GM21526 (cell line): Measurements from ENCODE around the gene PHPT1.

Experiments
- ATAC-seq: cut with Tn5 transposase; IDR thresholded peaks from one replicate; pipeline ENCODE4 v1.9.1; 2021; ENCODE audit warnings: moderate library complexity; ENCODE audit not compliant: unreplicated experiment, low FRiP score

The PHPT1 gene

DNA sequence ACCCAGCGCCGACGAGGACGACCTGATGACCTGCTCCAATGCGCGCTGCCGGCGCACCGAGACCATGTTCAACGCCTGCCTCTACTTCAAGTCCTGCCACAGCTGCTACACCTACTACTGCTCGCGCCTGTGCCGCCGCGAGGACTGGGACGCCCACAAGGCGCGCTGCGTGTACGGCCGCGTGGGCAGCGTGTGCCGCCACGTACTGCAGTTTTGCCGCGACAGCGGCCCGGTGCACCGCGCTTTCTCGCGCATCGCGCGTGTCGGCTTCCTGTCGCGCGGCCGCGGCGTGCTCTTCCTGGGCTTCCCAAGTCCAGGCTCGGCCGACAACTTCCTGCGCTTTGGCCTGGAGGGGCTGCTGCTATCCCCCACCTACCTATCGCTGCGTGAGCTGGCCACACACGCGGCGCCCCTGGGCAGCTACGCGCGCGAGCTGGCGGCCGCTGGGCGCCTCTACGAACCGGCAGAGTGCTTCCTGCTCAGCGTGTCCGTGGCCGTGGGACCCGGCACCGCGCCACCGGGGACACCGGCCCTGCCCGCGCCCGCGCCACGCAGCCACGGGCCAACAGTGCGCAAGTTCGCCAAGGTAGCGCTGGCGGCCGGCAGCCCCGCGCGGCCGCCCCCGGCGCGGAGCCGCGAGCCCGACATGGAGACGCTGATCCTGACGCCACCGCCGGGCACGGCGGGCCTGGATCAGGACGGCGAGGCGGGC is 2.7 kb upstream of the PHPT1 start:
- ATAC-seq: no peak

DNA sequence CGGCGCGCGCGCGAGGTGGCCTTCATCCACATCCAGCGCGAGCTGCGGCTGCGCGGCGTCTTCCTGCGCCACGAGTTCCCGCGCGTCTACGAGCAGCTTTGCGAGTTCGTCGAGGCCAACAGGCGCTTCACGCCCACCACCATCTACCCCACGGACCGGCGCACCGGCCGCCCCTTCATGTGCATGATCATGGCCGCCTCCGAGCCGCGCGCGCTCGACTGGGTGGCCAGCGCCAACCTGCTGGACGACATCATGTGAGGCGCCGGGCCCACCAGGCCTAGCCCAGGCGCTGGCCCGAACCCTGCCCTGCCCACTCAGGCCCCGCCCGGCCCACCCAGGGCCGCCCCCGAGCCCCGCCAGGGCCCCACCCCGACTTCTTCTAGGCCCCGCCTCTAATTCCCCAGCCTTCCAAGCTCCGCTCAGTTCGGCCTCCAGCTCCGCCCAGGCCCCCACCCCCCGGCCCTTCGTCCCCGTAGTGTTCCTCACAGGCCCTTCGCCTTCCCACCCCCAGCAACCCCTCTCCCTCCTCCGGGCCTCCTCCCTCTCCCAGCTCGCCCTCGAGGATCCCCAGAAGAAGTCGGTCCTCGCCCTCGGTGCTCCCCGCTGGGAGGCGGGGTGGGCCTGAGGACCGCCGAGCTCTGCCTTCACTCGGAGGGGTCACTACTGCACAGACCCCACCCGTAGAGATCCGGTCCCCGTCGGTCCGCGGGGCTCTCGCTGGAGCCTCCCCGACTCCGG is 2.0 kb upstream of the PHPT1 start:
- ATAC-seq: no peak

DNA sequence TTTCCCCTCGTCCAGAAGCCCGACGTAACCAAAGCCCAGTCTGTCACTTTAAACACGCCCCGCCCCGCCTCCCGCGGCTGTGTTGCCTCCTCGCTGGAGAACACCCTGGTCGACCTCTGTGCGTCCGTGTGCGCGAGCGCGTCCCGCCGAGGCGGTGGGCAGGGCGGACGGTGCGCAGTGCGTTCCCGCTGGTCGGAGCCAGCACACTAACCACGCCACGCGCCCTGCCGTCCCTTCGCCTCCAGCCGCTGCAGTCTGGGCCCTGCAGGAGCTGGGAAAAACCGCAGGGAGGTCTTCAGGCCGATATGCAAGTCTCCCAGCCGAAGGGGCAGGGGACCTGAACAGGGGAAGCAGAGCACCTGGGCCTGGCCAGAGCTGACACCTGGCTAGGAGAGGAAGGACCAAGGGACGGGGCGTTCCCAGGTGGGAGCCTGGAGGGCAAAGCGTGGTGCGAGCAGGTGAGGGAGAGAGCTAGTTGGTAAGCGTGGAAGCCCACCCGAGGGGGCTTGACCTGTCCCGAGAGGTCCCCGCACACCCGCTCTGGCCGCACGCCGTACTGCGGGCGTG is 1.3 kb upstream of the PHPT1 start:
- ATAC-seq: no peak

DNA sequence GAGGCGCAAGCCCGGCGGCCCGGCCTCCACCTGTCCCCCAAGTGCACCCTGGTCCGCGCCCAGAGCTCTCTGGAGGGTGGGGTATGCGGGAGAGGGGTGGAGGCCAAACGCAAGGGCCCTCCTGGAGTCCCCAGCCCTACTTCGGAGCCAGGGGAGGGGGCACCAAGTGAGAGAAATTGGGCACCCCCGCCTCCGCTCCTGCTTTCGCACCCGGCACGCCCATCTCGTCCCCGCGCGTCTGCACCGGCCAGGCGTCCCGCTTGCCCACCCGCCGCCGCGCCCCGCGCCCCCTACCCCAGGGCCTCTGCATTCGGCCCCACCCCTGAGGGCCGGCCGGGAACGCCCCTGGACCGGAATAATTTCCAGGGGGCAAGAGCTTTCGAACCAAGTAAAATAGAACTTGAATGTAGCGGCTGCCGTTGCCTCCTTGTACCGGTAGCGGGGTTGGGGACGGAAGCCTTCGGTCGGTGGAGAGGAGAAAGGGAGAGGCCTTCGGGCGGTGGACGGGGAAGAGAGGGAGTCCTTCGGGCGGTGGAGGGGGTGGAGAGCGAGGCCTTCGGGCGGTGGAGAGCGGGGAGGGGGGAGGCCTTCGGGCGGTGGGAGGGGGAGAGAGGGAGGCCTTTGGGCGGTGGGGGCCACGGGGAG is 694 bp upstream of the PHPT1 start:
- no peak for ATAC-seq

DNA sequence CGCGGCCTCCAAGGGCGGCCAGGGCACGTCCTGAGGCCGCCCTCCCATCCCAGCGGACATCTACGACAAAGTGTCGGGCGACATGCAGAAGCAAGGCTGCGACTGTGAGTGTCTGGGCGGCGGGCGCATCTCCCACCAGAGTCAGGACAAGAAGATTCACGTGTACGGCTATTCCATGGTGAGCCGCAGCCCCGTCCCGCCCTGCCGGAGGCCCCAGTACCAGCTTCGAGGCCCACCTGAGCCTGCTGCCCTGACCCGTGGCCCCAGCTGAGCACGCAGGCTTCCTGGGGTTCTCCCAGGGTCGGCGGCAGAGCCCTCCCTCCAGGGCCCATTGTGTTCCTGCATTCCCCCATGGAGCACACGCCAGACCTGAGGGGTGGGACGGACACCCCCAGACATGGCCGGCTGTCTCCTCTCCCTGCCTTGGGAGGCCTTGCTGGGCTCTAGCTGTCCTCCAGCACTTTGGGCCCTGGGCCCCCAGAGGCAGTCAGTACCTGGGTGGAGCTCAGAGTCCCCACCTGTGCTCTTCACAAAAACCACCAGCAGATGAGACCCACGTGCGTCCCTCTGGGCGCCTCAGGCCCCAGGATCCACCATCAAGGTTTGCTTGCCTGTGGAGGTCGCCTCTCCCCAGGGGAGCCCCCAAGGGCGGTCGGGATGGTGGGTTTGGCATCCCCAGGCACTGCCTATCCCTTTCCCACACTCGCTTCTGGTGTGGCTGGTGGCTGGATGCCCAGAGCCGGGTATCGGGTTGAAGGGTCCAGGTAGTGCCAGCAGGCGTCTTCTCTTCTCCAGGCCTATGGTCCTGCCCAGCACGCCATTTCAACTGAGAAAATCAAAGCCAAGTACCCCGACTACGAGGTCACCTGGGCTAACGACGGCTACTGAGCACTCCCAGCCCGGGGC is 1.0 kb downstream of the PHPT1 start:
- ATAC-seq: no peak

DNA sequence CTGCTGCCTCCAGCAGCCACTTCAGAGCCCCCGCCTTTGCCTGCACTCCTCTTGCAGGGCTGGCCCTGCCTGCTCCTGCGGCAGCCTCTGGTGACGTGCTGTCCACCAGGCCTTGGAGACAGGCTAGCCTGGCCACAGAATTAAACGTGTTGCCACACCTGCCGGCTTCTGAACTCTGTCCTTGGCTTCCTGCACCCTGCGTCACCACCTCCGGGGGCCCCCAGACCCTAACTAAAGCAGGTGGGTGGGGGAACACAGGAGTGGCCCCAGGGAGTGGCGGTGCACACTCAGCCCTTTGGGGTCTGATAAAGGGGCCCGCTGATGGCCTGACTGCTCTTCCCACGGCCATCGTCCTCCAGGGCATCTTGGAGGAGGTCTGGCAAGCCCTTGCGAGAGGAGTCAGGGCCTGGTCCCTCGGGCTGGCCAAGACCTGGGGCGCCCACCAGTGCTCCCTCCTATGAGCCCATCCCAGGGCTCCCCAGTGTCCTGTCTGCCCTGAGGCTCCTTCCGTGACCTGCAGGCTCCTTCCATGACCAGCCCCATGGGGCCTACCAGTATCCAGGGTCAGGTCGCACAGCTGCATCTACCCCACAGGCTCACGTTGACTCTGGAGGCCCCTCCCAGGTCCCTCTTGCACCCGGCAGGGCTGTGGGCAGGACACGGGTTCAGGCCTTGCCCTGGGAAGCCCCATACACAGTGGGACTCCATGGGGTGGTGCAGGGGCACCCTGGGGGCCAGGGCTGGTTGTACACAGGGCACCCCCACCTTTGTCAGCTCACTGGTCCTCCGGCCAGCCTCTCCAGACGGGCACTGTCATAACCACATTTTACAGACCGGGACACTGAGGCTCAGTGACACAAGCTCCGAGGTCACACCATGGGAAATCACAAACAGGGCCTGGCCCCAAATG is 1.9 kb downstream of the PHPT1 start:
- no peak for ATAC-seq

DNA sequence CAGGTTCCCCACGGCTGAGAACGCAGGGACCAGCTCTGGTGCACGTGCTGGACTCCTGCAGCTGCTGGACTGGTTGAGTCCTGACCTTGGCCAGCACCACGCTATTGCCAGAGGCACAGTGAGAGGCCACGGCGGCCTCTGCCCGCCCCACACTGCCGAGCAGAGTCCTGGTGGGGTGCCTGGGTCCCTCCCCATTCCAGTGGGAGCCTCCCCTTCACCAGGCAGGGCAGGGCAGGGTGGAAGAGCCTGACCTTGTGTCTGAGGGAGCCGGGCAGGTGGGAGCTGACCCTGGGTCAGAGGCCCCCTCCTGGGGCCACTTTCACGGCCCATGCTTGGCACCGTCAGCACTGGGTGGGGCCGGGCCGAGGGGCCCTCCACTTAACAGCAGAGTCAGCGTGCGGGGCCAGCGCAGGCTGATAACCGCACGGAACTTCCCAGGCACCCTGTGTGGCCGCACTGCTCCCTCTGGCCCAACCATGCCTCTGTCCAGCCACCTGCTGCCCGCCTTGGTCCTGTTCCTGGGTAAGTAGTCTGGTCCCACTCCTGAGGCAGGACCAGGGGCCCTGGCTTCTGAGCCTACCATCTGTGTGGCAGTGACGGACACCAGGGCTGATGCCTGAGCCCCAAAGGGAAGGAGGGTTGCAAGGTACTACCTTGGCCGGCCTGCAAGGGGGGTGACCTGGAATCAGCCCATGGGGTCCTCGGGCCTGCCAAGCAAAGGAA is 2.9 kb downstream of the PHPT1 start, which contains the start of gene MAMDC4:
TSS of gene MAMDC4 (plus strand) at position 406 of the 723 bp plus-strand sequence. CDS start at position 477, 71 bp downstream.
- no peak for ATAC-seq

DNA sequence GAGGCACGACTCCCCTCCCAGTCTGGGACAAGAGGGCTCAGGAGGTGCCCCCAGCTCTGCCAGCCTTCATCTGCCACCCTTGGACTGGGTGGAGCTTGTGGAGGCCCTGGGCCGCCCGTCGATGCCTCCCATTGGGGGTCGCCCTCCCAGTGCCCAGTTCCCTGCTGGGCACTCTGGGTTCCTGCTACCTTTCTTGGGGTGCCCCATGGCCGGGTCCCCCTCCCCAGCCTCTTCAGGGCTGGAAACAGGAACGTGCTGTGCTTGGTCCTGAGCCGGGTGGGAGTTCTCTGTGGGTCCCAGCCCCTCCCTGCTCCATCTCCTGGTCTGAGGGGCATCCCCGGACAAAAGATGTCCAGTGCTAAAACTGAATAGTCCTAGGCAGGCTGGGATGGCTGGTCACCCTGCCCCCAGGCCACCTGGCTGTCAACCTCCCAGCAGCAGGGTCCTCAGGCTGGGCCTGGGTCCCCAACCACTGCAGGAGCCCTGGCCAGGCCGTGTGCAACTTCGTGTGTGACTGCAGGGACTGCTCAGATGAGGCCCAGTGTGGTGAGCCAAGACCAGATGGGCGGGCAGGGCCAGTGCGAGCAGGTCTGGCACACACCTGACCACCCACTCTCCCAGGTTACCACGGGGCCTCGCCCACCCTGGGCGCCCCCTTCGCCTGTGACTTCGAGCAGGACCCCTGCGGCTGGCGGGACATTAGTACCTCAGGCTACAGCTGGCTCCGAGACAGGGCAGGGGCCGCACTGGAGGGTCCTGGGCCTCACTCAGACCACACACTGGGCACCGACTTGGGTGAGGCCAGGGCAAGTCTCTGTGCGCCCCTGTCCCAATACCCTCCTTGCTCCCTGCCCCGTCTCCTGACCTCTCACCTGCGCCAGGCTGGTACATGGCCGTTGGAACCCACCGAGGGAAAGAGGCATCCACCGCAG is 3.7 kb downstream of the PHPT1 start:
- no peak for ATAC-seq

DNA sequence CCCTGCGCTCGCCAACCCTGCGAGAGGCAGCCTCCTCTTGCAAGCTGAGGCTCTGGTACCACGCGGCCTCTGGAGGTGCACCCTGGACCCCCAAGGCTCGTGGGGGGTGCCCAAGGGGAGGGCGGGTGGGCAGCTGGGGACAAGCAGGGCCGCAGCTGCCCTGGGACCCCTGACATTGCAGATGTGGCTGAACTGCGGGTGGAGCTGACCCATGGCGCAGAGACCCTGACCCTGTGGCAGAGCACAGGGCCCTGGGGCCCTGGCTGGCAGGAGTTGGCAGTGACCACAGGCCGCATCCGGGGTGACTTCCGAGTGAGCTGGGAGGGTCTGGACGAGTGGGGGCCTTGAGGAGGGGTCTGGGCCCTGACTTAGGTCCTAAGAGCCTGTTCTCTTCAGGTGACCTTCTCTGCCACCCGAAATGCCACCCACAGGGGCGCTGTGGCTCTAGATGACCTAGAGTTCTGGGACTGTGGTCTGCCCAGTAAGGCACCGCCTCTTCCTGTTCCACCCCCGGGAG is 4.4 kb downstream of the PHPT1 start:
- ATAC-seq: no peak

DNA sequence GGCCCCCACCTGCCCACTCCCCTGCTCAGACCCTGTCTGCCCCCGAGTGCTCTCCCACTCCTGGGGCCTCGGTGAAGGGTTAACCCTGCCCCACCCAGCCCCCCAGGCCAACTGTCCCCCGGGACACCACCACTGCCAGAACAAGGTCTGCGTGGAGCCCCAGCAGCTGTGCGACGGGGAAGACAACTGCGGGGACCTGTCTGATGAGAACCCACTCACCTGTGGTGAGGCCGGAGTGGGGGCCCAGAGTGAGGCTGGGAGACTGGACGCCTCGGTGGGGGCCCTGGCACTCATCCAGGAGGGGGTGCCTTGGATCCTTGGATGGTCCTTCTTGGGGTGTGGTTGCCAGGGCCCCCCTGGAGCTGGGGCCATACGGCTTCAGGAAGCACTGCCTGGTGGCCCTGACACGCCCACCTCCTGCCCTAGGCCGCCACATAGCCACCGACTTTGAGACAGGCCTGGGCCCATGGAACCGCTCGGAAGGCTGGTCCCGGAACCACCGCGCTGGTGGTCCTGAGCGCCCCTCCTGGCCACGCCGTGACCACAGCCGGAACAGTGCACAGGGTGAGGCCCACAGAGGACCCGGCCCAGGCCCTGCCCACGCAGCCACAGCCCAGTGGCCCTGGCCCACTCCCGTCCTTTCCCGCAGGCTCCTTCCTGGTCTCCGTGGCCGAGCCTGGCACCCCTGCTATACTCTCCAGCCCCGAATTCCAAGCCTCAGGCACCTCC is 5.1 kb downstream of the PHPT1 start:
- no peak for ATAC-seq

DNA sequence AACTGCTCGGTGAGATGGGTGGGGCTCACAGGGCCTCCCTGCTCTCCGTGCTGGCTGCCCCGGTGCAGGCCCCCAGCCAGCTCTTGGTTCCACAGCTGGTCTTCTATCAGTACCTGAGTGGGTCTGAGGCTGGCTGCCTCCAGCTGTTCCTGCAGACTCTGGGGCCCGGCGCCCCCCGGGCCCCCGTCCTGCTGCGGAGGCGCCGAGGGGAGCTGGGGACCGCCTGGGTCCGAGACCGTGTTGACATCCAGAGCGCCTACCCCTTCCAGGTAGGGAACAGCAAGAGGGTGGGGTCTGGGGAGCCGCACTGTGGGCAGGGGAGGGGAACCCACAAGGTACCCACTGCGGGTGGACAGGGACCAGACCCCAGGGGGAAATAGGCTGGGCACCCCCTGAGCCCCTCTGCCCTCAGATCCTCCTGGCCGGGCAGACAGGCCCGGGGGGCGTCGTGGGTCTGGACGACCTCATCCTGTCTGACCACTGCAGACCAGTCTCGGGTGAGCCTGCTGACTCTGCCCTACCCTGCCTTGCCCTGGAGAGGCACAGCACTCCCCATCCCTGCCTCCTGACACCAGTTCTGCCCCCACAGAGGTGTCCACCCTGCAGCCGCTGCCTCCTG is 5.7 kb downstream of the PHPT1 start:
- no peak for ATAC-seq

DNA sequence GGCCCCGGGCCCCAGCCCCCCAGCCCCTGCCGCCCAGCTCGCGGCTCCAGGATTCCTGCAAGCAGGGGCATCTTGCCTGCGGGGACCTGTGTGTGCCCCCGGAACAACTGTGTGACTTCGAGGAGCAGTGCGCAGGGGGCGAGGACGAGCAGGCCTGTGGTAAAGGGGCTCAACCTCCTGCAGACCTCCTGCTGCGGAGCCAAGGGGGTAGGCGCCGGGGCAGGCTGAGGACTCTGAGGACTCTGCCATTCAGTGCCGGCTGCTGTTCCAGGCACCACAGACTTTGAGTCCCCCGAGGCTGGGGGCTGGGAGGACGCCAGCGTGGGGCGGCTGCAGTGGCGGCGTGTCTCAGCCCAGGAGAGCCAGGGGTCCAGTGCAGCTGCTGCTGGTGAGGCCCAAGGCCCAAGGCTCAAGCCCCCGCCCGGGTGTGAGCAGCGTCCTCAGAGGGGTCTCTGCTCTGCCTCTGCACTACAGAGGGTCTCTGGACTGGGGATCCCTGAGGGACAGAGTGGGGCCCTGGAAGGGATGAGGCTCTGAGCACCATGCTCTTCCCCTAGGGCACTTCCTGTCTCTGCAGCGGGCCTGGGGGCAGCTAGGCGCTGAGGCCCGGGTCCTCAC is 6.4 kb downstream of the PHPT1 start:
- no peak for ATAC-seq

DNA sequence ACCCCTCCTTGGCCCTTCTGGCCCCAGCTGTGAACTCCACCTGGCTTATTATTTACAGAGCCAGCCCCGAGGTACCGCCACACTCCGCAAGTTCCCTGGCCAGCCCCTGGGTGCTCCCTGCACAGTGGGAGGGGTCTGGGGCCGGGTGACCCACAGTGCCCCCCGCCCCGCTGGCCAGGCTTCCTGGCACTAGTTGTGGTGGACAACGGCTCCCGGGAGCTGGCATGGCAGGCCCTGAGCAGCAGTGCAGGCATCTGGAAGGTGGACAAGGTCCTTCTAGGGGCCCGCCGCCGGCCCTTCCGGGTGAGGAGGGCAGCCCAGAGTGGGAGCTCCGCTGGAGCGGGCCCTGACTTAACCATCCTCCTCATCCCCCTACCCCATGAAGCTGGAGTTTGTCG is 6.9 kb downstream of the PHPT1 start:
- no peak for ATAC-seq

DNA sequence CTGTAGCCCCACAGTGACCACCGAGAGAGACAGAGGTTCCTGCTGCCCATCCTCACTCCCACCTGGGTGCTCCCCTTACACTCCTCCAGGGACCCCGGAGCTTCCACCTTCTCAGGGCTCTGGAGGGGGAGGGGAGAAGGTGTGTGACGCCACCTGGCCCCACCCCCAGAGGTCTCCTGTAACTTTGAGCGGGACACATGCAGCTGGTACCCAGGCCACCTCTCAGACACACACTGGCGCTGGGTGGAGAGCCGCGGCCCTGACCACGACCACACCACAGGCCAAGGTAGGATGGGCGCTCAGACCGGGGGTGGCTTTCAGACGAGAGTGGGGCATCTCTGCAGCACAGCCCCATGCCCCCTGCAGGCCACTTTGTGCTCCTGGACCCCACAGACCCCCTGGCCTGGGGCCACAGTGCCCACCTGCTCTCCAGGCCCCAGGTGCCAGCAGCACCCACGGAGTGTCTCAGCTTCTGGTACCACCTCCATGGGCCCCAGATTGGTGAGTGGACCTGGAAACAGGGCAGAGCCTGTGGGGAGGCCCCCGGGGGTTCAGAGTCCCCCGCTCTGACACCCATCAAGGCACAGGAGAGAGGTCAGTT is 7.4 kb downstream of the PHPT1 start:
- ATAC-seq: no peak

DNA sequence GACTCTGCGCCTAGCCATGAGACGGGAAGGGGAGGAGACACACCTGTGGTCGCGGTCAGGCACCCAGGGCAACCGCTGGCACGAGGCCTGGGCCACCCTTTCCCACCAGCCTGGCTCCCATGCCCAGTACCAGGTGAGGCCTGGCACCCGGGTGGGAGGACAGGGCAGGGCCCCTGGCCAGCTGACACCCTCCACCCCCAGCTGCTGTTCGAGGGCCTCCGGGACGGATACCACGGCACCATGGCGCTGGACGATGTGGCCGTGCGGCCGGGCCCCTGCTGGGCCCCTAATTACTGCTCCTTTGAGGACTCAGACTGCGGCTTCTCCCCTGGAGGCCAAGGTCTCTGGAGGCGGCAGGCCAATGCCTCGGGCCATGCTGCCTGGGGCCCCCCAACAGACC is 8.0 kb downstream of the PHPT1 start:
- ATAC-seq: no peak
